Measurements from ENCODE around the gene AIFM1.
A peak's percentile ranks its signal among the peaks of the same experiment; 100 is the strongest.

AIFM1 gene

DNA sequence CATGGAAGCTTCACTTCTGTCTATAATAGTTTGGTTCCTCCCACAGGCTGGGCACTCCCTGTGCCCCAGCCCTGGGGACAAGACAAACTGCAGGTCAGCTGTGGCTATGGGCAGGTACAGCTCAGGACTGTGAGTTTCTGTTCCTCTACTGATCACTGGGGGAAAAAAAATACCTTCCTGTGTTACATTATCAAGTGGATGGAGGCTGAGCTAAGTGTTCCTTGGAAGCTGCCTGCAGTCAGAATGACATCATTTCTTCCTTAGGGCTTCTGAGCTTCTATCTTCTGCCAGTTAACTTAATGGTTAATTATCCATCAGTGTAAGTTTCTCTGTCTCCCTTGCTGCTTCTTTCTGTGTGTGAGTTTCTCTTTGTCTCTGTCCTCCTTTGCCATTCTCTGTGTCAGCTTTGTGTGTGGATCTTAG lies 10.7 kb upstream of the AIFM1 start:
- peak overlapping the region; percentile 13 for H3K4me3 Mint-ChIP-seq
- no peaks in the 10 kb centered on the region for H3K27me3 Mint-ChIP-seq
- H3K4me1 Mint-ChIP-seq (ENCODE audit: low read depth): peaks cover 53% of the 10 kb centered on the region
- intact Hi-C loops (cut with micrococcal nuclease): no loop called here
- H3K36me3 Mint-ChIP-seq (ENCODE audit: low read depth): peaks cover 51% of the 10 kb centered on the region
- no peaks in the 10 kb centered on the region for H3K9me3 Mint-ChIP-seq
- peak overlapping the region; percentile 79 for H3K27ac Mint-ChIP-seq

DNA sequence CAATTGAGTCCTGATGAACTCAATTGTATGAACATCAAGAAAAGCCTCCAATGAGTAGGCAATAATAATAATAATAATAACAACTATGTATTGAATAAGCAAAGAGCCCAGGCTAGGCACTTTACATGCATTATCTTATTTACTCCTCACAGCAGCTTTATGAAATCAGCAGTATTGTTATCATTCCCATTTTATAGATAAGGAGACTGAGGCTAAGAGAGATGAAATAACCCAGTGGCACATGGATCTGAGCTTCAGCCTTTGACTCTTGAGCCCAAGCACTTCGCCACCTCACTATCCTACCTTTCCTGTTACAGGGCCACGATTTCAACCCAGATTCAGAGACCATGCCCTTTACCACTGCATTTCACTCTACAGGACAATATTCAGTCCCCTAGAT lies 9.3 kb upstream of the AIFM1 start:
- peak overlapping the region; percentile 94 for H3K27ac Mint-ChIP-seq
- intact Hi-C loops (cut with micrococcal nuclease): no loop called here
- H3K36me3 Mint-ChIP-seq (ENCODE audit: low read depth): peaks cover 55% of the 10 kb centered on the region
- H3K27me3 Mint-ChIP-seq: no peaks in the 10 kb centered on the region
- peaks cover 54% of the 10 kb centered on the region for H3K4me1 Mint-ChIP-seq (ENCODE audit: low read depth)
- no peak overlapping the region for H3K4me3 Mint-ChIP-seq
- H3K9me3 Mint-ChIP-seq: no peaks in the 10 kb centered on the region

DNA sequence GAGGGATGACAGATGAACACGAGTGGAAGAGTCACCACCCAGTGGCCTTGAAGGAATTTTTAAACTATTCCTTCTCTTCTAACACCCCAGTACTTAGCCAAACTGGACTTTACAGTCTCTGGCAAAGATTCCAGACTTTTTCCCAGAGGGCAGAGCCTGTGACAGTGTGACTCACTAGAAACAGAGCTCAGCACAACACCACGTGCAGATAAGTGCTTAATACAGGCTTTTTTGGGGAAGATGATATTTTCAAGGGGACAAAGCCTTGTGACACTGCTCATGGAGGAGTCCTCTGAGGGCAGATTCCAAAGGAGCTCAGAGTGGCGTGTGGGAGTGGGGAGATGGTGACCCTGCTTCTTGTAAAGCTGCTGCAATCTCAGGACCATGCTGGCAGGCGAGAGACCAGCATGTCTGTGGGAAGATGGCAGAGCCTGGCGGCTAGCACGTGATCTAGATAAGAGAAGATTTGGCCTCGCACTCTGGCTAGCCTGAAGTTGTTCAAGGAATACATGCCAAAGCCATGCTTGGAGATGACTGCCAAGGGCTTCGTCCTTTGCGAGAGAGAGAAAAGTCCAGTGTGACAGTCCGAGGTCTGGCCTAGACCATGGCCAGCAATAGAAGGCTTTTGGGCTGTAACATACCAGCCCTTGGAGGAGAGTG lies 8.5 kb upstream of the AIFM1 start:
- peaks cover 49% of the 10 kb centered on the region for H3K36me3 Mint-ChIP-seq (ENCODE audit: low read depth)
- peak overlapping the region; percentile 94 for H3K27ac Mint-ChIP-seq
- peaks cover 47% of the 10 kb centered on the region for H3K4me1 Mint-ChIP-seq (ENCODE audit: low read depth)
- no peaks in the 10 kb centered on the region for H3K9me3 Mint-ChIP-seq
- H3K4me3 Mint-ChIP-seq: peak overlapping the region; percentile 82
- no peaks in the 10 kb centered on the region for H3K27me3 Mint-ChIP-seq
- intact Hi-C loops (cut with micrococcal nuclease): no loop called here

GRCh38 chrX:130173190-130173895 lies 7.7 kb upstream of the AIFM1 start:
- Mint-ChIP-seq H3K9me3 (no peaks in the 10 kb centered on the region), H3K4me1 (ENCODE audit: low read depth) (peaks cover 43% of the 10 kb centered on the region), H3K27me3 (no peaks in the 10 kb centered on the region), H3K36me3 (ENCODE audit: low read depth) (peaks cover 43% of the 10 kb centered on the region), H3K4me3 (peak overlapping the region; percentile 82), H3K27ac (peak overlapping the region; percentile 94)
- intact Hi-C loops (cut with micrococcal nuclease): no loop called here

DNA sequence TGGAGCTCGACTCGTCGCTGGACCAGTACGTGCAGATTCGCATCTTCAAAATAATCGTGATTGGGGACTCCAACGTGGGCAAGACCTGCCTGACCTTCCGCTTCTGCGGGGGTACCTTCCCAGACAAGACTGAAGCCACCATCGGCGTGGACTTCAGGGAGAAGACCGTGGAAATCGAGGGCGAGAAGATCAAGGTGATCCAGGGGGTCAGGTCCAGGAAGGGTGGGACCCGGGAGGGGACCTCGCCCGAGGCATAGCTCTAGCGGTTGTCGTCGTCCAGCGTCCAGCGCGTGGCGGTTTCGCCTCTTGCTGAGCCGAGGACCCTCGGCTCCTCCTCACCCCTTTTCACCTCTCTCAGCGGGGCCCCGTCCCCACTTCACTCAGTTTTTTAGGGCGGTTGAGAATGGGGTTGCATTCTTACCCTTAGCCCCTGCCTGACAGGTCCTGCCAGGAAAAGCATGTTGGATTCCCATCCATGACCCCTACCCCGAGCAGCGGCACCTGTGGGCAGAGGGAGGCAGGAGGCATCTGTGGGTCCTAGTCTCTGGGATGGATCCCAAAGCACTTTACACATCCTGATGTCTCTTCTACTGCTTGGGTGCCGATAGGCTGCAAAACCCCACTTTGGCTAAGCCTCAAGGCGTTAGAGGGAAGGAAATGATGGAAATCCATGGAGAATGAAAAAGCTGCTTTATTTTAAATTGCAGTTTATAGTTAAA lies 6.6 kb upstream of the AIFM1 start:
- Mint-ChIP-seq H3K9me3 (no peaks in the 10 kb centered on the region), H3K4me1 (ENCODE audit: low read depth) (peaks cover 33% of the 10 kb centered on the region), H3K27ac (peak overlapping the region; percentile 94), H3K27me3 (no peaks in the 10 kb centered on the region), H3K36me3 (ENCODE audit: low read depth) (peaks cover 34% of the 10 kb centered on the region), H3K4me3 (peak overlapping the region; percentile 82)
- intact Hi-C loops (cut with micrococcal nuclease): no loop called here

DNA sequence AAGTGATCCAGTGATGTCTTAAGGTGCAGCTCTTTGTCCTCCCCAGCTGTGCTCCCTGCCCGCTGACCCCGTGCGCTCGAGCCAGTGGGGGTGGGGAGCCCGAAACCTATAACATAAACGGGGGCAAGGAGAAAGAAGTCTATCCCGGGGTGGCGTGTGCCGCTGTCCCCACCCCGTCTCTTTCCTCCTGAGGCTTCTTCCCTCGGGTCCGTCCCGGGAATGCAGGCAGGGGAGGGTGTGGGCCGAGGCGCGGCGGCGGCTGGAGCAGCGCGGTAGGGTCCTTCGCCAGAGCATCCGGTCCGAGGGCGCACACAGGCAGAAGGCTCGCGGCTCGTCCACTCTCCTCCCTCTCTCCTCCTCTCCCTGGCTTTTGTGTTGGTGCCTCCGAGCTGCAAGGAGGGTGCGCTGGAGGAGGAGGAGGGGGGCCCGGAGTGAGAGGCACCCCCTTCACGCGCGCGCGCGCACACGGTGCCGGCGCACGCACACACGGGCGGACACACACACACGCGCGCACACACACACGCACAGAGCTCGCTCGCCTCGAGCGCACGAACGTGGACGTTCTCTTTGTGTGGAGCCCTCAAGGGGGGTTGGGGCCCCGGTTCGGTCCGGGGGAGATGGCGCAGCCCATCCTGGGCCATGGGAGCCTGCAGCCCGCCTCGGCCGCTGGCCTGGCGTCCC lies 5.9 kb upstream of the AIFM1 start, which contains the start of gene RAB33A:
RAB33A (plus strand) TSS at position 517 of the 681 bp plus-strand sequence; CDS start at position 618, 101 bp downstream.
- H3K36me3 Mint-ChIP-seq (ENCODE audit: low read depth): peaks cover 27% of the 10 kb centered on the region
- H3K4me3 Mint-ChIP-seq: peak within 1 kb of the TSS; percentile 82
- intact Hi-C loops (cut with micrococcal nuclease): no loop called here
- H3K27me3 Mint-ChIP-seq: no peaks in the 10 kb centered on the region
- no peaks in the 10 kb centered on the region for H3K9me3 Mint-ChIP-seq
- peak within 1 kb of the TSS; percentile 94 for H3K27ac Mint-ChIP-seq
- peaks cover 31% of the 10 kb centered on the region for H3K4me1 Mint-ChIP-seq (ENCODE audit: low read depth)

DNA sequence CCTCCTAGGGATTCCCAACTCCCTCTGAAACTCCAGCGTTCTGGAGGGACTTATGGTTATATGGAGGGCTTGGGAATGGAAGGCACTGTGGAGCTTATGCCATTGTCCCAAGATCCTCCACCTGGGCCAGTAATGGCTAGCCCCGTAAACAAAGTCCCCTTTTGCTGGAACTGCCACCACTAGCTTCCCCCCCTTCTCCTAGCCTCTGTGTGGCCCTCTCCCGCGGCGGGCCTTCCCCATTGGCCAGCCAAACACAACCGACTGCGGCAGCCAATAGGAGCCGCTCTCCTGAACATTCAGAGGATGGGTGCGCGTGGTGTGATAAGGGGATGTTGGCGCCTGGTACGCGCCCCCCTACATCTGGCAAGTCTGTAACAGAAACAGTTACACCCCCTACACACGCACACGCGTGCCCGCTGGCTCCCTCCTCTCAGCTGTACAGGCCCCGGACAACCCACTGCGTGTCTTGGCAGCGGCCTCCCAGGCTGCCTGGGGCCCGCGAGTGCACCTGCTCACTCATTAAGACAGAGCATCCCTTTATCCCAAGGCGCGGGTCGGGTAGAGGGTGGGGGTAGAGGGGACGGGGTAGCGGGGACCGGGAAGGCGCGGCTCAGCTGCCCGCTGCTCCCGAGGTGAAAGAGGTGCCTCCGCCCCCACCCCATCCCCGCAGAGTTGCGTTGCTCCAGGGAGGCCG lies 5.3 kb upstream of the AIFM1 start:
- intact Hi-C loops (cut with micrococcal nuclease): no loop called here
- H3K36me3 Mint-ChIP-seq (ENCODE audit: low read depth): peaks cover 32% of the 10 kb centered on the region
- peak overlapping the region; percentile 94 for H3K27ac Mint-ChIP-seq
- H3K27me3 Mint-ChIP-seq: no peaks in the 10 kb centered on the region
- peak overlapping the region; percentile 82 for H3K4me3 Mint-ChIP-seq
- H3K4me1 Mint-ChIP-seq (ENCODE audit: low read depth): peaks cover 26% of the 10 kb centered on the region
- H3K9me3 Mint-ChIP-seq: no peaks in the 10 kb centered on the region

GRCh38 chrX:130167040-130167439 lies 1.4 kb upstream of the AIFM1 start:
- Mint-ChIP-seq H3K36me3 (ENCODE audit: low read depth) (peaks cover 22% of the 10 kb centered on the region), H3K9me3 (no peaks in the 10 kb centered on the region), H3K4me1 (ENCODE audit: low read depth) (peaks cover 22% of the 10 kb centered on the region), H3K4me3 (peak overlapping the region; percentile 81), H3K27me3 (no peaks in the 10 kb centered on the region), H3K27ac (peak overlapping the region; percentile 90)
- intact Hi-C loops (cut with micrococcal nuclease): no loop called here

- H3K36me3 Mint-ChIP-seq (ENCODE audit: low read depth): peaks cover 16% of the 10 kb centered on the region
- H3K4me3 Mint-ChIP-seq: peak overlapping the region; percentile 81
- intact Hi-C loops (cut with micrococcal nuclease): no loop called here
- H3K9me3 Mint-ChIP-seq: no peaks in the 10 kb centered on the region
- no peaks in the 10 kb centered on the region for H3K27me3 Mint-ChIP-seq
- H3K27ac Mint-ChIP-seq: peak overlapping the region; percentile 90
- H3K4me1 Mint-ChIP-seq (ENCODE audit: low read depth): peaks cover 22% of the 10 kb centered on the region
Observed at GRCh38 chrX:130166503-130166777, 799 bp upstream of the AIFM1 start.

DNA sequence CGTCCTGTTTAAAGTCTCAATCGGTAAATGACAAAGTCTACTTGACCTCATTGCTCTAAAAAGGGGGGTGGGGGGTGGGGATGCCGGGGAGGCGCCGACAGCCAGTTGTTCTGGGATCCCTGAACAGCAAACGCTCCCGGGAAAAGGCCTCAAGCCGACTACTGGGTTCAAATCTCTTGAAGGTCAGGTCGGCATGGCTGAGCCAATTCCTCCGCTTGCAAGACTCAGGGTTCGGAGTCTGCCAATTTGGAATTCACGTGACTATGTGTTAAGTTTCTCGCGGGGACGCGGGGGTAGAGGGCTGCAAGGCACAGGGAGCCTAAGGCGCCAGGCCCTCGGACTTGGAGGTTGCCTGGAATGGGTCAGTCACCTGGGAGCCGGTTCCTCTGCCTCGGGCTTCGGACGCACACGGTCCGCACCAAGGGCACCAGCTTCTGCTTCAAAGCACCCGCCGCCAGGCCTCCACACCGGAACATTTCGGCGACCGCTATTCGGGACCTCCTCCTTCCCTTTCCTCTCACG lies 399 bp downstream of the AIFM1 start:
- H3K27ac Mint-ChIP-seq: peak overlapping the region; percentile 90
- H3K27me3 Mint-ChIP-seq: no peaks in the 10 kb centered on the region
- peak overlapping the region; percentile 81 for H3K4me3 Mint-ChIP-seq
- H3K9me3 Mint-ChIP-seq: no peaks in the 10 kb centered on the region
- intact Hi-C loops (cut with micrococcal nuclease): no loop called here
- H3K4me1 Mint-ChIP-seq (ENCODE audit: low read depth): peaks cover 14% of the 10 kb centered on the region
- peaks cover 10% of the 10 kb centered on the region for H3K36me3 Mint-ChIP-seq (ENCODE audit: low read depth)

DNA sequence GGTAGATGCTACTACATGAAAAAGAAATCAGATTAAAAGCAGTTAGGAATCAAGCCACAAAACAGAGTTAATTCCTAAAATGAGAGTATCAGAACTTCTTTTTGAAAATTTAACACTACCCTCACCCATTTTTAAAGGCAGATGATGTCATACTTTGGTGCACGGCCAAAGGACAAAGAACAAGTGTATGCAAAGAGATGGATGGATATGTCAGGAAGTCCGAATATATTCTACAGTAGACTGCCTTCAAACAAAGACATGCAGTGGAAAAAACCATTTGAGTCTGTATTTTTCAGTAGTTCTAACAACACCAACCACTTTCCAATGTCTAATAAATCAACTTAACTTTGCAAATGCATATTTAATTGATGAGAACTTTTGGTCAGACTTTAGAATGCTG lies 2.2 kb downstream of the AIFM1 start:
- Mint-ChIP-seq H3K36me3 (ENCODE audit: low read depth) (peaks cover 10% of the 10 kb centered on the region), H3K27ac (no peak overlapping the region), H3K4me3 (peak overlapping the region; percentile 32), H3K4me1 (ENCODE audit: low read depth) (peaks cover 14% of the 10 kb centered on the region), H3K27me3 (no peaks in the 10 kb centered on the region), H3K9me3 (no peaks in the 10 kb centered on the region)
- intact Hi-C loops (cut with micrococcal nuclease): no loop called here

DNA sequence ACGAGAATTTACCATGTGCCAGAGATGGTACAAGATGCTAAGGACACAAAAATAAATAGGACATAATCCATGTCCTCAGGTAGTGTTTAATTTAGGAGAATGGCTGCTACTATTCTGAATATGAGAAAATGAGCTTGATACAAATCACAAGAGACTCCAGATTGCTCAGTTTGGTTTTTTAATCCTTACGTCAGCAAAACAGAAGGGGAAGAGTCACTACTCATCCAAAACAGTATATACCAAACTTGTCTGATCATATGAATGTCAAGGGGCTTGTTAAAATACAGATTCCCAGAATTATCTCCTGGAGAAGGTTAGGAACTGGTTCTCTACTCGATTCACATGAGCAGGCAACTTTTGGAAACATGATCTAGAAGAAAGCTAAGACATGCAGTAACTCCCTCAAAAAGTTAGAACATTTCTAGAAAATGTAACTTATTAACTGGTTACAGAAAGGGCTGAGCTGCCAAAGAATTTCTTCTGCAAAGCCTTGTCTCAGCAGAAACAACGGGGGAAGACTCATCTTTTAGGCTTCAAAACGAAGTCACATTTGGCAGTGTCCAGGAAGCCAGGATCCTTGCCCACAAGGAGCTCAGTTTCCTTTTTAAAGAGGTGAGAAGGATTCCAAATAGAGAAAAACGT lies 3.4 kb downstream of the AIFM1 start:
- Mint-ChIP-seq H3K36me3 (ENCODE audit: low read depth) (peaks cover 10% of the 10 kb centered on the region), H3K9me3 (no peaks in the 10 kb centered on the region), H3K27me3 (no peaks in the 10 kb centered on the region), H3K27ac (peak overlapping the region; percentile 55), H3K4me1 (ENCODE audit: low read depth) (peaks cover 14% of the 10 kb centered on the region), H3K4me3 (no peak overlapping the region)
- intact Hi-C loops (cut with micrococcal nuclease): no loop called here

DNA sequence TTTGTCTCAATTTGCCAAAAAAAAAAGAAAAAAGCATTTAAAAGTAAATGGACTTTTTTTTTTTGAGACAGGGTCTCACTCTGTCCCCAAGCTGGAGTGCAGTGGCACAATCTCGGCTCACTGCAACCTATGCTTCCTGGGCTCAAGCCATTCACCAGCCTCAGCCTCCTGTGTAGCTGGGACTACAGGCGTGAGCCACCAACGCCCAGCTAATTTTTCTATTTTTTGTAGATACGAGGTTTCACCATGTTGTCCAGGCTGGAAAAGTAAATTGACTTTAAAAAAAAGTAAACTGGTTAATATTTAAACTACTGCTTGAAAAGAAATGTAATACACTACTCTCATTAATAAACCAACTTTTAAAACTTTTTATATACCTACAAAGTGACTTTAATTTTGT lies 5.9 kb downstream of the AIFM1 start:
- Mint-ChIP-seq H3K27me3 (no peaks in the 10 kb centered on the region), H3K4me1 (ENCODE audit: low read depth) (peaks cover 6% of the 10 kb centered on the region), H3K4me3 (no peak overlapping the region), H3K9me3 (no peaks in the 10 kb centered on the region), H3K27ac (no peak overlapping the region), H3K36me3 (ENCODE audit: low read depth) (peaks cover 16% of the 10 kb centered on the region)
- intact Hi-C loops (cut with micrococcal nuclease): no loop called here
